Ovary (tissue), 3 donors: Measurements from ENCODE around the gene ZNF568.

Experiments used
- POLR2A ChIP-seq: fragments of 450-650 bp; IDR thresholded peaks from one replicate; pipeline ENCODE4 v1.6.1; 2017; ENCODE audit warnings: antibody characterized with exemption, mild to moderate bottlenecking, moderate library complexity
- TF ChIP-seq, protein P1 (sequence below), 3 donors: fragments of 450-650 bp in 2 of 3; fragments of 200-600 bp in 1 of 3; IDR thresholded peaks; one replicate each; pipeline versions ENCODE4 v1.5.1 to v1.8.0; 2016 to 2022; ENCODE audit warnings: antibody characterized with exemption in 3 of 3, mild to moderate bottlenecking in 1 of 3
- donor health status: DM: no; HTN: no; CAD: no.

DNA sequence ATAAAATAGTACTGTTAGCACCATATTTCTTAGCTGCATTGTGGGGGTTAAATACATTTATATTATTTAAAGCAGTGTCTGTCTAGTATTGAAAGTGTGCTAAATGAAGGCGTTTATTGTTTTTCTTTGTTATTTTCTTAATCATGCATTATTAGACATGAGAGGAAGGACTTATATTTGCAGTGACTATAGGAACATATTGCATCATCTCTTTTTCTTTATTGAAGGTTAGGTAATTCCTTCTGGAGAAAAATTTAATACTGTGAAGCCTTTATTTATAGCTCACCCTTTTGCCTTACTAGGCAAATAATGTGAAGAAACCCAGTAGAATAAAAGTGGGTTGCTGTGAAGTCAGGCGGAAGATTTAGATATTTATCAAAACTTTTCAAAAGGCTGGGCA, 83.2 kb downstream of the ZNF568 start:
- TF ChIP-seq, protein P1, sequence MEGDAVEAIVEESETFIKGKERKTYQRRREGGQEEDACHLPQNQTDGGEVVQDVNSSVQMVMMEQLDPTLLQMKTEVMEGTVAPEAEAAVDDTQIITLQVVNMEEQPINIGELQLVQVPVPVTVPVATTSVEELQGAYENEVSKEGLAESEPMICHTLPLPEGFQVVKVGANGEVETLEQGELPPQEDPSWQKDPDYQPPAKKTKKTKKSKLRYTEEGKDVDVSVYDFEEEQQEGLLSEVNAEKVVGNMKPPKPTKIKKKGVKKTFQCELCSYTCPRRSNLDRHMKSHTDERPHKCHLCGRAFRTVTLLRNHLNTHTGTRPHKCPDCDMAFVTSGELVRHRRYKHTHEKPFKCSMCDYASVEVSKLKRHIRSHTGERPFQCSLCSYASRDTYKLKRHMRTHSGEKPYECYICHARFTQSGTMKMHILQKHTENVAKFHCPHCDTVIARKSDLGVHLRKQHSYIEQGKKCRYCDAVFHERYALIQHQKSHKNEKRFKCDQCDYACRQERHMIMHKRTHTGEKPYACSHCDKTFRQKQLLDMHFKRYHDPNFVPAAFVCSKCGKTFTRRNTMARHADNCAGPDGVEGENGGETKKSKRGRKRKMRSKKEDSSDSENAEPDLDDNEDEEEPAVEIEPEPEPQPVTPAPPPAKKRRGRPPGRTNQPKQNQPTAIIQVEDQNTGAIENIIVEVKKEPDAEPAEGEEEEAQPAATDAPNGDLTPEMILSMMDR (IDR thresholded peaks at IDR 0.05) = no peak
- TF ChIP-seq POLR2A = no peak
